HCT116 (cell line): ENCODE data around the gene SYT7. TPM values are rescaled to one million over a fixed set of nuclear protein-coding genes. Genes with fewer than 3 reads are reported as not detected.
A peak's percentile ranks its signal among the peaks of the same experiment; 100 is the strongest.

Source experiments
- ATAC-seq: fragments of 200-7000 bp; cut with Tn5 transposase; 2 replicates; pipeline ENCODE4 v1.9.1; 2020; ENCODE audit warnings: mild to moderate bottlenecking, moderate library complexity
- BruUV-seq: library from RNA; stranded (reverse); fragments of 400-500 nt; replicated peaks from 2 replicates; lab custom pipeline; 2021; lab: Mats Ljungman, UMichigan
- CTCF ChIA-PET: fragments of 300-600 bp; sonication (Branson Sonifier 250); formaldehyde crosslinking; loops from one replicate; lab custom pipeline; 2021; ENCODE audit warnings: antibody characterized with exemption; lab: Charles Lee
- POLR2A ChIA-PET: fragments of 300-600, 350-600 bp; sonication (Branson Sonifier 250); formaldehyde crosslinking; loops from one replicate; lab custom pipeline; 2021; ENCODE audit warnings: antibody characterized with exemption; lab: Charles Lee
- RAD21 ChIA-PET, 2 experiments: fragments of 300-600 bp; sonication (Branson Sonifier 250); formaldehyde crosslinking; loops; one replicate each; lab custom pipeline; 2023; ENCODE audit warnings: low total read pairs in 2 of 2; ENCODE audit not compliant: uncharacterized antibody in 2 of 2, unreplicated experiment in 2 of 2, low non-redundant PET in 1 of 2; lab: Charles Lee
- DNase-seq: peaks from one replicate; pipeline ENCODE4 v3.0.0-alpha.2; 2010; ENCODE audit warnings: low read depth, low spot score
- H2AFZ ChIP-seq: fragments of 200-600 bp; shearing (Covaris generic), sonication (generic); 2 replicates; pipeline ENCODE4 v1.6.1; 2017; ENCODE audit warnings: low read depth, mixed run types, mixed read lengths, antibody characterized with exemption, low read length; ENCODE audit not compliant: poor library complexity, severe bottlenecking
- H3K27ac ChIP-seq: 2 replicates; pipeline ENCODE4 v1.5.1; 2012; ENCODE audit warnings: low read depth, low read length
- H3K27me3 ChIP-seq: fragments of 200-600 bp; sonication (generic); 2 replicates; pipeline ENCODE4 v1.6.1; 2016; ENCODE audit warnings: mixed run types, low read length, mixed read lengths; ENCODE audit not compliant: insufficient read depth
- H3K36me3 ChIP-seq, 2 experiments: fragments of 200-500 bp in 1 of 2; fragments of 200-600 bp in 1 of 2; sonication (Bioruptor generic) in 1 of 2; sonication (generic) in 1 of 2; 2 replicates each; pipeline versions ENCODE4 v1.5.1 to v1.6.1; 2014 to 2016; ENCODE audit warnings: low read length in 2 of 2, inconsistent platforms in 1 of 2, mixed read lengths in 1 of 2, mixed run types in 1 of 2; ENCODE audit not compliant: insufficient read depth in 2 of 2, control insufficient read depth in 1 of 2
- H3K4me1 ChIP-seq, 2 experiments: fragments of 200-600 bp in 1 of 2; sonication (generic) in 1 of 2; 2 replicates each; pipeline versions ENCODE4 v1.5.1 to v1.6.1; 2012 to 2017; ENCODE audit warnings: low read length in 2 of 2, inconsistent platforms in 1 of 2, mild to moderate bottlenecking in 1 of 2, mixed read lengths in 1 of 2, mixed run types in 1 of 2, moderate library complexity in 1 of 2; ENCODE audit not compliant: insufficient read depth in 2 of 2, control insufficient read depth in 1 of 2
- H3K4me2 ChIP-seq: fragments of 200-600 bp; sonication (generic); 2 replicates; pipeline ENCODE4 v1.6.1; 2017; ENCODE audit warnings: mixed run types, low read length, mixed read lengths
- H3K4me3 ChIP-seq, 2 experiments: fragments of 200-600 bp in 1 of 2; sonication (generic) in 1 of 2; replicated peaks in 1 of 2; 2 replicates each; pipeline ENCODE4 v1.5.1; 2011 to 2016; ENCODE audit warnings: low read length in 2 of 2, control low read depth in 1 of 2, low read depth in 1 of 2, mild to moderate bottlenecking in 1 of 2, mixed read lengths in 1 of 2, mixed run types in 1 of 2
- H3K79me2 ChIP-seq: fragments of 200-600 bp; sonication (generic); 2 replicates; pipeline ENCODE4 v1.6.1; 2017; ENCODE audit warnings: mild to moderate bottlenecking, mixed run types, low read length, moderate library complexity, mixed read lengths; ENCODE audit not compliant: insufficient read depth
- H3K9ac ChIP-seq: fragments of 200-600 bp; sonication (generic); 2 replicates; pipeline ENCODE4 v1.6.1; 2016; ENCODE audit warnings: low read length, mixed read lengths
- H3K9me2 ChIP-seq: fragments of 200-600 bp; sonication (generic), shearing (Covaris generic); 2 replicates; pipeline ENCODE4 v1.6.1; 2017; ENCODE audit warnings: mixed run types, mild to moderate bottlenecking, moderate library complexity; ENCODE audit not compliant: insufficient read depth
- H3K9me3 ChIP-seq, 2 experiments: fragments of 200-500 bp in 1 of 2; fragments of 200-600 bp in 1 of 2; sonication (Bioruptor generic) in 1 of 2; sonication (generic) in 1 of 2; 2 replicates each; pipeline ENCODE4 v1.6.1; 2014 to 2017; ENCODE audit warnings: low read length in 2 of 2, mixed read lengths in 2 of 2, inconsistent platforms in 1 of 2, low read depth in 1 of 2, mild to moderate bottlenecking in 1 of 2, mixed run types in 1 of 2, moderate library complexity in 1 of 2; ENCODE audit not compliant: control insufficient read depth in 1 of 2, insufficient read depth in 1 of 2
- H4K20me1 ChIP-seq: fragments of 200-600 bp; sonication (generic), shearing (Covaris generic); 2 replicates; pipeline ENCODE4 v1.6.1; 2017; ENCODE audit warnings: mixed run types, mild to moderate bottlenecking, moderate library complexity; ENCODE audit not compliant: insufficient read depth
- EGR1 ChIP-seq: IDR thresholded peaks from 2 replicates; pipeline ENCODE4 v1.6.1; 2012; ENCODE audit warnings: low read depth
- JUND ChIP-seq: IDR thresholded peaks from 2 replicates; pipeline ENCODE4 v1.6.1; 2012
- POLR2A ChIP-seq: IDR thresholded peaks from 2 replicates; pipeline ENCODE4 v1.7.0; 2011; ENCODE audit warnings: borderline replicate concordance; ENCODE audit not compliant: insufficient read depth, insufficient read length; ENCODE audit errors: extremely low read depth
- RAD21 ChIP-seq: IDR thresholded peaks from 2 replicates; pipeline ENCODE4 v1.6.1; 2012; ENCODE audit warnings: low read depth, mild to moderate bottlenecking
- TCF7L2 ChIP-seq: IDR thresholded peaks from 2 replicates; pipeline ENCODE4 v1.7.0; 2011; ENCODE audit warnings: borderline replicate concordance, inconsistent platforms; ENCODE audit not compliant: insufficient read depth, insufficient read length; ENCODE audit errors: extremely low read depth
- YY1 ChIP-seq: IDR thresholded peaks from 2 replicates; pipeline ENCODE4 v1.6.1; 2011; ENCODE audit warnings: low read length, low read depth, moderate library complexity, mild to moderate bottlenecking; ENCODE audit not compliant: insufficient replicate concordance; ENCODE audit errors: extremely low read depth
- ZNF274 ChIP-seq: fragments of 200-500 bp; sonication (Bioruptor generic); IDR thresholded peaks from 2 replicates; pipeline ENCODE4 v1.6.1; 2014; ENCODE audit warnings: mild to moderate bottlenecking, low read depth, low read length, inconsistent platforms
- intact Hi-C: fragments of 100-400 bp; cut with micrococcal nuclease; formaldehyde crosslinking; loops from 2 replicates; pipeline ENCODE4 v1.10.0; 2022
- total RNA-seq: library from RNA; stranded (reverse); gene quantifications from one replicate; pipeline ENCODE4 v1.2.1, GENCODE V29; 2021; ENCODE audit not compliant: unreplicated experiment
- TF ChIP-seq, protein P1 (sequence below), 3 experiments: fragments of 200-600 bp in 1 of 3; sonication (generic) in 1 of 3; IDR thresholded peaks in 2 of 3; conservative IDR thresholded peaks in 1 of 3; 2 replicates each; pipeline ENCODE4 v1.5.1; 2012 to 2017; ENCODE audit warnings: low read depth in 2 of 3, low read length in 2 of 3, antibody characterized with exemption in 1 of 3, borderline replicate concordance in 1 of 3, control low read depth in 1 of 3, mild to moderate bottlenecking in 1 of 3, mixed read lengths in 1 of 3, mixed run types in 1 of 3, moderate library complexity in 1 of 3; ENCODE audit not compliant: insufficient read depth in 1 of 3
- TF ChIP-seq, protein P2 (sequence below): IDR thresholded peaks from 2 replicates; pipeline ENCODE4 v1.6.1; 2012; ENCODE audit warnings: low read depth
- TF ChIP-seq, protein P3 (sequence below): IDR thresholded peaks from 2 replicates; pipeline ENCODE4 v1.6.1; 2012

Gene SYT7
- total RNA-seq, 1 experiment from 2014 or later, result 27.4 TPM

DNA sequence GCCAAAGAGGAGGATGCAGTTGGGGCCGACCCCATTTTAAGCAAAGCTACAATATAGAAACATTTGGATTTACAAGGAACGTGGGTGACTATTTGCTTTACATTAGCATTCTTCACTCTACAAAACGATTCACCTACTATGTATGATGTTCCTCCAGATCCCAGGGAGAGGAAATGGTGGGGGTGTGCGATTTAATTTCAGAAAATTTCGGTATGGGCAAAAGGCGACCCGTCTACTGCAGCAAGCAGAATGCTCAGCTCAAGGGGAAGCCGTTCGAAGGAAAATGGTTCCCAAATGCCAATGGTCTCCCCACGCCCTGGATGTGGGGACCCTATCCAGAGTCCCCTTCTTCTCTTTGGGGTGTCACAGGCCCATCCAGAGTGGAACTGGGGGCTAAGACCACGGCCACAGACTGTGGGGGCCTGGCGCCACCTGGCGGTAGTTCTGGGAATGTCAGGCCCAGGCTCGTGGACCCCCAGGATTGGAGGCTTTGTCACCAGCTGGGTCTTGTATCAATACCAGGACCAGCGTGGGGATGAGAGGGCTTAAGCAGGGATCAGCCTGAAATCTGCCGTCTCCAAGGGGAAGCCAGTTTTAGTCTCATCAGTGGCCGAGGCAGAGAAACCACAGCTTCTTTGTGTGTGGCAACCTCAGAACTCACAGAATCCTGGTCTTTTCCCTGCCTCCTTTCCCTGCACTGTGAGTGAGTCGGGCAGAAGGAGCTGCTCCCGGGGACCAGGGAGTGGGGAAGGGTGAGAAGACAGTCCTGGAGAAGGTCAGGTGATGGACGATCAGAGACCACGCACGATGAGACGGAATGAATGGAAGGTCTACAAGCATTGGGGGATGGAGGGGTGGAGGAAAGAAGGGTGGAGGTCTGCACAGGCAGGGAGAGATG, 64.0 kb downstream of the SYT7 start:
- ATAC-seq (peak; percentile 75), DNase-seq (no peak)
- Histone ChIP-seq H3K9ac (no peak overlapping the region), H3K27me3 (no peaks in the 10 kb centered on the region), H3K36me3 (peaks cover 0 to 6% of the 10 kb centered on the region in 2 experiments; a peak in 1 of 4 replicates), H3K79me2 (no peaks in the 10 kb centered on the region), H3K4me1 (peaks cover 8 to 14% of the 10 kb centered on the region in 2 experiments; a peak in 2 of 4 replicates), H3K4me2 (no peak overlapping the region), H3K27ac (no peak overlapping the region), H3K9me2 (no peaks in the 10 kb centered on the region), H3K9me3 (no peaks in the 10 kb centered on the region), H4K20me1 (no peaks in the 10 kb centered on the region), H2AFZ (no peak overlapping the region), H3K4me3 (no peak overlapping the region)
- ChIA-PET POLR2A (interaction anchor here (0.8 to 1.3 kb wide), 2 partner anchors 70 to 155 kb away, joined by 3 read pairs; partner anchors contain the start of genes CYB561A3 and TMEM138), CTCF (interaction anchor here (0.8 to 2.8 kb wide), 22 partner anchors 8 to 216 kb away, joined by 3 to 32 read pairs (median 4); partner anchors contain the start of genes CPSF7, LRRC10B and SDHAF2), RAD21 (interaction anchor here (0.7 to 1.4 kb wide), 3 partner anchors 34 to 39 kb away, joined by 3 to 5 read pairs (median 4); no protein-coding TSS in a partner anchor)
- intact Hi-C loops, result loop anchor here (1.0 kb wide), 2 partner anchors 40 to 71 kb away; no protein-coding TSS in a partner anchor
- no TSS peak for BruUV-seq
- no peak for TF ChIP-seq EGR1
- no peak for TF ChIP-seq TCF7L2
- no peak for TF ChIP-seq ZNF274
- TF ChIP-seq POLR2A, result no peak
- TF ChIP-seq, protein P1, sequence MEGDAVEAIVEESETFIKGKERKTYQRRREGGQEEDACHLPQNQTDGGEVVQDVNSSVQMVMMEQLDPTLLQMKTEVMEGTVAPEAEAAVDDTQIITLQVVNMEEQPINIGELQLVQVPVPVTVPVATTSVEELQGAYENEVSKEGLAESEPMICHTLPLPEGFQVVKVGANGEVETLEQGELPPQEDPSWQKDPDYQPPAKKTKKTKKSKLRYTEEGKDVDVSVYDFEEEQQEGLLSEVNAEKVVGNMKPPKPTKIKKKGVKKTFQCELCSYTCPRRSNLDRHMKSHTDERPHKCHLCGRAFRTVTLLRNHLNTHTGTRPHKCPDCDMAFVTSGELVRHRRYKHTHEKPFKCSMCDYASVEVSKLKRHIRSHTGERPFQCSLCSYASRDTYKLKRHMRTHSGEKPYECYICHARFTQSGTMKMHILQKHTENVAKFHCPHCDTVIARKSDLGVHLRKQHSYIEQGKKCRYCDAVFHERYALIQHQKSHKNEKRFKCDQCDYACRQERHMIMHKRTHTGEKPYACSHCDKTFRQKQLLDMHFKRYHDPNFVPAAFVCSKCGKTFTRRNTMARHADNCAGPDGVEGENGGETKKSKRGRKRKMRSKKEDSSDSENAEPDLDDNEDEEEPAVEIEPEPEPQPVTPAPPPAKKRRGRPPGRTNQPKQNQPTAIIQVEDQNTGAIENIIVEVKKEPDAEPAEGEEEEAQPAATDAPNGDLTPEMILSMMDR (IDR thresholded peaks at IDR 0.05 in 2 of 3, conservative IDR thresholded peaks at IDR 0.05 in 1 of 3; ENCODE audit: borderline replicate concordance in 1 of 3, insufficient read depth in 1 of 3, low read depth in 2 of 3, low read length in 2 of 3), result peak; percentile 81 to 99 (median 98)
- TF ChIP-seq JUND, result no peak
- TF ChIP-seq, protein P2, sequence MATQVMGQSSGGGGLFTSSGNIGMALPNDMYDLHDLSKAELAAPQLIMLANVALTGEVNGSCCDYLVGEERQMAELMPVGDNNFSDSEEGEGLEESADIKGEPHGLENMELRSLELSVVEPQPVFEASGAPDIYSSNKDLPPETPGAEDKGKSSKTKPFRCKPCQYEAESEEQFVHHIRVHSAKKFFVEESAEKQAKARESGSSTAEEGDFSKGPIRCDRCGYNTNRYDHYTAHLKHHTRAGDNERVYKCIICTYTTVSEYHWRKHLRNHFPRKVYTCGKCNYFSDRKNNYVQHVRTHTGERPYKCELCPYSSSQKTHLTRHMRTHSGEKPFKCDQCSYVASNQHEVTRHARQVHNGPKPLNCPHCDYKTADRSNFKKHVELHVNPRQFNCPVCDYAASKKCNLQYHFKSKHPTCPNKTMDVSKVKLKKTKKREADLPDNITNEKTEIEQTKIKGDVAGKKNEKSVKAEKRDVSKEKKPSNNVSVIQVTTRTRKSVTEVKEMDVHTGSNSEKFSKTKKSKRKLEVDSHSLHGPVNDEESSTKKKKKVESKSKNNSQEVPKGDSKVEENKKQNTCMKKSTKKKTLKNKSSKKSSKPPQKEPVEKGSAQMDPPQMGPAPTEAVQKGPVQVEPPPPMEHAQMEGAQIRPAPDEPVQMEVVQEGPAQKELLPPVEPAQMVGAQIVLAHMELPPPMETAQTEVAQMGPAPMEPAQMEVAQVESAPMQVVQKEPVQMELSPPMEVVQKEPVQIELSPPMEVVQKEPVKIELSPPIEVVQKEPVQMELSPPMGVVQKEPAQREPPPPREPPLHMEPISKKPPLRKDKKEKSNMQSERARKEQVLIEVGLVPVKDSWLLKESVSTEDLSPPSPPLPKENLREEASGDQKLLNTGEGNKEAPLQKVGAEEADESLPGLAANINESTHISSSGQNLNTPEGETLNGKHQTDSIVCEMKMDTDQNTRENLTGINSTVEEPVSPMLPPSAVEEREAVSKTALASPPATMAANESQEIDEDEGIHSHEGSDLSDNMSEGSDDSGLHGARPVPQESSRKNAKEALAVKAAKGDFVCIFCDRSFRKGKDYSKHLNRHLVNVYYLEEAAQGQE, result no peak
- no peak for TF ChIP-seq YY1
- TF ChIP-seq RAD21, result peak; percentile 82
- TF ChIP-seq, protein P3, sequence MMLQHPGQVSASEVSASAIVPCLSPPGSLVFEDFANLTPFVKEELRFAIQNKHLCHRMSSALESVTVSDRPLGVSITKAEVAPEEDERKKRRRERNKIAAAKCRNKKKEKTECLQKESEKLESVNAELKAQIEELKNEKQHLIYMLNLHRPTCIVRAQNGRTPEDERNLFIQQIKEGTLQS, result no peak
